ENCODE measurements around the gene ACOD1. TPM values are rescaled to one million over a fixed set of nuclear protein-coding genes. Genes with fewer than 3 reads are reported as not detected.
"Not testable (repeated sequence)": the region's sequence is repeated elsewhere in the genome, so short reads cannot be mapped to it uniquely, and the experiment has no call there.

Gene ACOD1
- total RNA-seq, 1 donor from 2014 or later: not detected

DNA sequence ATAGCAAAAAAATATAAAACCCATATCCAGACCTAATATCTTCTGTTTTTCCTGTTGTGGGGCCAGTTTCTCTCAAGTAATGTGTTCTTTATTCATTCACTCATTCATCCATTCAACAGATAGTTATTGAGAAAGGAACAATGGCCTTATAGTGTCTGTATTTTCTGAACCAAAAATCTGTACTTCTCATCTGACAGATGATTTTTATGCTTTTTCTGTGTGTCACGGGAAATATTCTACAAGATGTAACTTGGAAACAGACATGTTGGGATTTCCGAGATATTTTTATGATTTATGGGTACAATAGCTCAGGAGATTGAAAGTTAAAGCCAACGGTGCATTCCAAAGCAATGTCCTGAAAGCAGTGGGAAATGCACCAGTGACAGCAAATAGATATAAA, 5.7 kb downstream of the ACOD1 start:
- DNase-seq: no peak

DNA sequence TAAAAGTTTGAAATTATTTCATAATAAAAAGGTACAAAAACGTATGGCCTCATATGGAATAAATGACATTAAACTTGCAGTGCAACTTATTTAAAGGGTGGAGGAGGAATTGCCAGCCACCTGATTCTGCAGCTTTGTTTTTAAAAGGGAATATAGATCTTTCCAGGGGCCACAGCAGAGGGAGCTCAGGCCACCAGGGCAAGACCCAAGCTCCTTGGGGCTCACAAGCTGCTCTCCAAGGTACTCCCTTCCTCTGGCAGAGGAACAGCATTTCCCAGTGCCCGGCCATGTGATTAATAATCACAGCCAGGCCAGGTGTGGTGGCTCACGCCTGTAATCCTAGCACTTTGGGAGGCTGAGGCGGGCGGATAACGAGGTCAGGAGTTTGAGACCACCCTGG, 6.2 kb downstream of the ACOD1 start:
- no peak for DNase-seq

DNA sequence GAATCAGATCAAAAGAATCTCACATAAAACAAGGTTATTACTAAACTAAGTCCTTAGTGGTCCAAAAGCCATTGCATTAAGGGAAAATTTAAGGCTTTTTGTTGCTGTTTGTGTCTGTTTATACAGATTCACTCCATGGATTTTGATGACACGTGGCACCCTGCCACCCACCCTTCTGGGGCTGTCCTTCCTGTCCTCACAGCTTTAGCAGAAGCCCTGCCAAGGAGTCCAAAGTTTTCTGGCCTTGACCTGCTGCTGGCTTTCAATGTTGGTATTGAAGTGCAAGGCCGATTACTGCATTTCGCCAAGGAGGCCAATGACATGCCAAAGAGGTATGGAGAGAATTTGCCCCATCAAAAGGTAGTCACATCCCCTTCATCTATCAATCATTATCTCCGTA, 6.9 kb downstream of the ACOD1 start:
- DNase-seq: no peak

DNA sequence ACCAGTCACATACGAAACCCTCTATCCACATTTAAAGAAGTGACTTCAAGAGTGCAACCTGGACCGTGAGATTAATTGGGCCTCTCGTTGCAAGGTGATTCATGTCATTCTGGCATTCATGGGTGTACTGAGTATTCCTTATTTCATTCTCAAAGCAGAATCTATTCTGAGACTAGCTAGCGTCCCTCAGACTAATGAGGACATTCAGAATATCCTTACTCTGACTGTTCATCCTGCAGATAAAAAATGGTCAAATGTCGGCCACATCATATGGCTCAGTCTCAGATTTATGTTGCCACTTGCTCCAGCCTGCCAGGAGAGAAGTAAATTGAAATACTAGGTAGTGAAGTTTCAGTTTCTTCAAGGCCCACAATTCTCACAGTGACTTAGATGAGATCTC, 7.3 kb downstream of the ACOD1 start:
- DNase-seq: no peak

DNA sequence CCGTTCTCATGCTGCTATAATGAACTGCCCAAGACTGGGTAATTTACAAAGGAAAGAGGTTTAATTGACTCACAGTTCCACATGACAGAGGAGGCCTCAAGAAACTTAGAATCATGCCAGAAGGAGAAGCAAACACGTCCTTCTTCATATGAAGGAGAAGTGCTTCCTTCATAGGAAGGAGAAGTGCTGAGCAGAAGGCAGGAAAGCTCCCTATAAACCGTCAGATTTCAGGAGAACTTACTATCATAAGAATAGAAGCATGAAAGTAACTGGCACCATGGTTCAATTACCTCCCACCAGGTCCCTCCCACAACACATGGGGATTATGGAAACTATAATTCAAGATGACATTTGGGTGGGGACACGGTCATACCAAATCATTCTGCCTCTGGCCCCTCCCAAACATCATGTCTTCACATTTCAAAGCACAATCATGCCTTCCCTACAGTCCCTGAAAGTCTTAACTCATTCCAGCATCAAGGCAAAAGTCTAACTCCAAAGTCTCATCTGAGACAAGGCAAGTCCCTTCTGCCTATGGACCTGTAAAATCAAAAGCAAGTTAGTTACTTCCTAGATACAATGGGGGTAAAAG, 10.6 kb downstream of the ACOD1 start:
- DNase-seq: no peak

DNA sequence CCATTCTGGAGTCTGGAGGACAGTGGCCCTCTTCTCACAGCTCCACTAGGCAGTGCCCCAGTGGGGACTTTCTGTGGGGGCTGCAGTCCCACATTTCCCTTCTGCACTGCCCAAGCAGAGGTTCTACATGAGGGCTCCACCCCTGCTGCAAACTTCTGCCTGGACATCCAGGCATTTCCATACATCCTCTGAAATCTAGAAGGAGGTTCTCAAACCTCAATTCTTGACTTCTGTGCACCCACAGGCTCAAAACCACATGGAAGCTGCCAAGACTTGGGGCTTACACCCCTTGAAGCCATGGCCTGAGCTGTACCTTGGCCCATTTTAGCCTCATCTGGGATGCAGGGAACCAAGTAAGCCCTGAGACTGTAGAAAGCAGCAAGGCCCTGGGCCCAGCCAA, 11.4 kb downstream of the ACOD1 start:
- not testable (repeated sequence) for DNase-seq

DNA sequence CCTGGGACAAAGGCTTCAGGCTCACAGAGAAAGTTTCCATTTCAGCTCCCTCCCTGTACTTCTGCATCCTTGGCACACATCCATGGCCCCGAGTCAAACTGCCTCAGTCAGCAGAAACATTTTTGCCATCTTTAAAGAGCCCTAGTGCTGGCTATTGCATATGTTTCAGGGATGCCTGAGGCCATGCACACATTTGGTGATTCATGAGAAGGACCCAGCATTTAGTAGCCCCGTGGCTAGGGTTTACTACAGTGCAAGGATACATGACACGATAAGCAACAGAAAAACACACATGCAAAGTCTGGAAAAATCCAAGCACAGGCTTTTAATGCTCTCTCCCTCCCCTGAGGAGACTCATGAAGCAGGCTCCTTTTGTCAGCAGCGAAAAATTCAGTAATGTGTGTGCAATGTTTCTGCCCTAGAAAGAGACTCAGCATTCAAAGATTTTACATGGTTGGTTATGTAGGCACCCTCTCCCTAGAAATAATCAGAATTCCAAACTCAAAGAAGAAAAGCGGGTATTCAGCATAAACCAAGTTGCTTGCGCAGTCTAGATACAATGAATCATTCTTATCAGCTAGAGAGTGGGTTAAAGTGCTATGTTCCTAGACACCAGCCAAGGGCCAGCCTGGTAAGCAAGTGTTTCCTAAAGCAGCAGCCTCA, 17.6 kb downstream of the ACOD1 start:
- DNase-seq: peak; percentile 90

DNA sequence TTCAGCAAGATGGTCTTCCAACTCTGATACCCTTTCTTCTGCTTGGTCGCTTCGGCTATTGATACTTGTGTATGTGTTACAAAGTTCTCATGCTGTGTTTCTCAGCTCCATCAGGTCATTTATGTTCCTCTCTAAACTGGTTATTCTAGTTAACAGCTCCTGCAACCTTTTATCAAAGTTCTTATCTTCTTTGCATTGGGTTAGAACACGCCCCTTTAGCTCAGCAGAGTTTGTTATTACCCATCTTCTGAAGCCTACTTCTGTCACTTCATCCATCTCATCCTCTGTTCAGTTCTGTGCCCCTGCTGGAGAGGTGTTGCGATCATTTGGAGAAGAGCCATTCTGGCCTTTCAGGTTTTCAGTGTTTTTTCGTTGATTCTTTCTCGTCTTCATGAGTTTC, 18.7 kb downstream of the ACOD1 start:
- DNase-seq: no peak

DNA sequence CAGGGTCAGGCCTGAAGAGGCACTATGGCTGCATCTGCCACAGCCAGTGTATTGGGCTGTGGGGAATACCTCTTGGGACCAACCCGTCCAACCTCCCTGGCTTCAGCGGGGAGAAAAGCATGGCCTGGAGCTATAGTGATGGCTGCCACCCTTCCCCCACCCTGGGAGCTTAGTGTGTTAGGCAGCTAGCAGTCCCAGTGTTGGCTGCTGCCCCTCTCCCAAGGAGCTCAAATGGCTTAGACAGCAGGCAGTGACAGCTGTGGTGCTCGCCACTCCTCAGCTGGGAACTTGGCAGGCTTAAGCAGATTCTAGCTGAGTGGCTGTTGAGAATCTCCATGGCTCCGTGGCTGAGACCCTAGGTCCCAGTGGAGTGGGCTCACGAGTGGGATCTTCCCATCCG, 19.7 kb downstream of the ACOD1 start:
- DNase-seq: peak; percentile 94

DNA sequence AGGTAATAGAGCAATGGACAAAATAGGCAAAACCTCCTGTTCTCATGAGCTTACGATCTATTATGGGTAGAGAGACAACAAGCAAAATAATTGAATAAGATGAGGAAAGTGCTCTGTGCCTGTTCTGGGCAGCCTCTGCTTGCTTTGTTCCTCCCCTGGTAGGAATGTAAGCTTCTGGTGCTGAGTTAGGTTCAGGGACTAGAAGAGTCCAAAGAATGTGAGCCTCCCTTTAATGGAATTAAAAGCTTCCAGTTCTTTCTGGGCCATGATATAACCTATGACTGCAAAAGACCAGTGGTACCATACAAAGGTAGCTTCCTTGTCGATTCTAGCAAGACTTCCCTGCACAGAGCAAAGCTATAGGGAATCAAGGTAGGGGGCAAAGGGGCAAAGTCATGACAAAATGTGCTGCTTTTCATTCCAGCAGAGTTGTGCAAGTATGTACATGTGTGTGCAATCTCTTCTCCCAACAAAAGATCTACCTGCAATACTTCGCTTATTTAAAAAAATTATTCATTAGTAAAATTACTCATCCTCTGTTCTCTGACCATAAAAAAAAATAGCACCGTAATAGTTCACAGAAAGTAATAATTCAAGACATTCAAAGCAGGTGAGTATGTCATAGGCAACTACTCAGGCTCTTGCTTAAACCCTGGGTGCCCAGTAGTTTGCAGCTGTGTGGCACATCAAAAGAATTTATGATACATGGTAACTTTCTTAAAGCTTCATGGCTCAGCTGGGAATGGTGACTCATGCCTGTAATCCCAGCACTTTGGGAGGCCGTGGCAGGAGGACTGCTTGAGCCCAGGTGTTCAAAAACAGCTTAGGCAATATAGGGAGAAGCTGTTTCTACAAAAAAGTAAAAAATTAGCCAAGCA, 21.4 kb downstream of the ACOD1 start:
- no peak for DNase-seq

DNA sequence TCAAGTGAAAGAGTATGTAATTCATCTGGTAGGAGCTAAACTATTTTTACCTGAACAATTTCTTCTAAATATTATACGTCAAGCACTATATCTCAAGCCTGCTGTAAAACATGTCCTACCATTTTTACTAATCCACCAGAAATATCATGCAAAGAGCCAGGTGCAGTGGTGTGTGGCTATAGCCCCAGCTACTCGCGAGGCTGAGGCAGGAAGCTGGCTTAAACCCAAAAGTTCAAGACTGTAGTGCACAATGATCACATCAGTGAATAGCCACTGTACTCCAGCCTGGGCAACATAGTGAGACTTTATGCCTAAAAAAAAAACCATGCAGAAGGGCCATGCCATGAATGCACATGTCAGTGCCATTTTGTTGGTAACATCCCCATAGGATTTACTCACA, 22.9 kb downstream of the ACOD1 start:
- DNase-seq: no peak

DNA sequence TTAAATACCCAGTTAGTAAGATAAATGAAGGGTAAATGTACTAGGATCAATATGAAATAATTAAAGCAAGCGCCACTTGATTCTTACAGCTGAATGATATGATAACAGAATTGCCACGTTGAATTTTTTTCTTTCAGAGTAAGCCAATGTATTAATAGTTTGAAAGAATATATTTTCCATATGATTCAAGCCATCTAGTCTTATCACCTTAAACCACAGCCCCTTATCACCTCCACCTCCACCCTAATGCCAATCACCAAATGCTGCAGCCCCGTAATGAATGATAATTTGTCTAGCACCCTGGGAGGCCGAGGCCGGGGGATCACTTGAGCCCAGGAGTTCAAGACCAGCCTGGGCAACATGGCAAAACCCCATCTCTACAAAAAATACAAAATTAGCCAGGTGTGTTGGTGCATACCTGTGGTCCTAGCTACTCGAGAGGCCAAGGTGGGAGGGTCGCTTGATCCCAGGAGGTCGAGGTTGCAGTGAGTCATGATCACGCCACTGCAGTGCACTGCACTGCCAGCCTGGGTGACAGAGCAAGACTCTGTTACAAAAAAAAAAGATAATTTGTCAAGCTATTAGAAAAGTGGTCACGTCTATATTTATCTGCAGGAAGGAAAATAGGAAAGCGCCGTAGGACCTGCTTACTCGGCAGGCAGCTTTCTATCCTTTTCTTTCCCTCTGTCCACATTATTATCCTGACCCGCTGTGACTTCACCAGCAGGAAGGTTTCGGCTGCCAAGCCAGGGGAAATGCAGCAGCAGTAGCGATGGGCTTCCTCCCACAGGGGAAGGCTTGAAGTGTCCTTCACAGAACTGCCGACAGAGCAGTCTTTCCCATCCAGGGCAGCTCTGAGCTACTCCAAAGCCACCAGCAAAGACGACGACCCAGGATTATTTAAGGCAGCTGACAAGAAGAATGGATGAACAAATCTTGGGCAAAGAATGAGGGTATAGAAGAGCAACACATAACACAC, 23.8 kb downstream of the ACOD1 start:
- peak; percentile 24 for DNase-seq

DNA sequence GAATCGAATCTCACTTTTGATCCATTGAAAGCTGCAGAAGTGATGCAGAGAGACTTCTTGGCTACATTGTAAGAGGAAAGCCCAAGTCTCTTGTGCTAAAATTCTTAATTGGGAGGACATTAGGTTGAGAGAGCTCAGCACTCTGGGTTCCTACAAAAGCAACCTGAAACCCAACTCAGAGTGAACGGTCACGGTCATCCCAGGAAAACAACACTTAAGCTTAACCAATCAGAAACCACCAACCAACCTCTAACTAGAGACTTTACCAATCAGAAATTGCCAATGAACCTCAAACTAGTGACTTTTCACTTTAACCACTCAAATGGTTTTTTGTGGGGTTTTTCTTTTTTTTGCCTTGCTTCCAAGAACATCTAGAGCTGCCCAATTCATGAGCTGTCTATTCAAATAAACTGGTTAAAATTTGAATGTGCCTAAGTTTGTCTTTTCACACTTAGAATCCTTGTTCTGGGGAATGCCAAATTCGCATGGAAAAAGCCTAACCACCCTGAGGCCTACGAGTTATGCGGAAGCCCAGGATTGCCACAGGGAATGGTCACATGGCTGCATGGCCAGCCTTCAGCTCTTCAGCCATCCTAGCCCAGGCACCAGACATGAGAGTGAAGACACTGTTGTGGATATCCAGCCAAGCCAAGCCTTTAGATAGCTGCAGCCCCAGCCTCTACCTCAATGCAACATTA, 25.8 kb downstream of the ACOD1 start:
- DNase-seq: no peak

DNA sequence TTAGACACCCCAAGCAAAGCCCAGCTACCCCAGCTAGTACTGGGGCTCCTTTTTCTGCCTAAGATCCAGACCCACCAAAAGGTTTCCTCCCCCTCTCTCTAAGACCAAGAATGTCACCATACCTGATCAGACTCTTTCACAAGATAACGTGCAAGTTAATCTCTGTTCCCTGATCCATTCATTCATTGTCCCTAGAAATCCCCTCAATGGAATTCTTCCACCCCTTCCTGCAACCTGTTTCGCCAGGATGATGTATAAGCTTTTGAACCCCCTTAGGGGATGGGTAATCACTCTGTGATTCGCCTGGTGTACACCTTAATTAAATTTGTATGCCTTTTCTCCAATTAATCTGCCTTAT, 26.3 kb downstream of the ACOD1 start:
- no peak for DNase-seq

DNA sequence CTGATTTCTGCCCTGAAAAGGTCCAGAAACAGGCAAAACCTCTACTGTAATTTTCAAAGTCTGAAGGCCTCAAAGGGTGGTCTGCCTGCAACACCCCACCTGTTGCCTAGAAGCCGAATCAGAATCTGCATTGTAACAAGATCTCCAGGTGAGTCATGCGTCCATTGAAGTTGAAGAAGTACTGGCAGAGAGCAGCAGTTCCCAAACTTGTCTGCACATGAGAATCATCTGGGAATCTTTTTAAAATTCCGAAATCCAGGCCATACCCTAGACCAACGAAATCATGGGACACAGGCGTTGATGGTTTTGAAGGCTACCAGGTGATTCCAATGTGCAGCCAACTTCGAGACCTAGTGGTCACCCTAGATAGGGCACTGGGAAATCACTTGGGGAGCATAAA, 27.6 kb downstream of the ACOD1 start:
- no peak for DNase-seq

DNA sequence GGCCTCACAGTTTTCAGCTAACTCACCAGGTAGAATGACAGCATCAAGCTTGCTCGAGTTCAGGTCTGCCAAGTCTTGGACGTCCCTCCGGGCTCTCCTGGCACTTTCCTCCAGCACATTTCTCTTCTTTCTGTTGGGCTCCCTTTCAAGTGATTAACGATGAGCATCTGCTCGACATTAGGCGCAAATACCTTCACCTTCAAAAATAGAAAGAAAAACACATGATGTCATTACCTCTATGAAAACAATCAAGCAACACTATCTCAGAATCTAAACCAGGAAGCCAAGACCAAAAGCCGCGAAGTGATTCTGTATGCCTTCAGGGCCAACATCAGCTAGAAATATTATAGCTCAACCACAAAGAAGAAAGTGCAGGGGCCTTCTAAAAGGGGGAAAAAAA, 28.2 kb downstream of the ACOD1 start:
- DNase-seq: peak; percentile 45

DNA sequence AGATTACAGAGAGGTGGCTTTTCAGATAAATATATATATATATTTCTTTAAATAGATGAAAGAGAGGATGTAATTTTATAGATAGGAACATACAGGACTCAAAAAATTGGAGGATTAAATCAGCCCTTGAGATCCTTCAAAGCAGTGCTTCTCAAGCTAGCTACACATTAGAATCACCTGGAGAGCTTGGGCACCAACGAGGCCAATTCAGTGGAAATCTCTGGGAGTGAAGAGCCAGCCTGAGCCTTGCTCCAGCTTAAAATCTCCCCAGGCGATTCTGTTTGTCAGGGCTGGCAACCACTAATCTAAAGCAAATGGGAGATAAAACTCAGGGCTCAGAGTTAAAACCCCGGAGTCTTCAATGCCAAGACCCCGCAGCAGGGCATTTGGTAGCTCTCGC, 28.6 kb downstream of the ACOD1 start:
- no peak for DNase-seq

DNA sequence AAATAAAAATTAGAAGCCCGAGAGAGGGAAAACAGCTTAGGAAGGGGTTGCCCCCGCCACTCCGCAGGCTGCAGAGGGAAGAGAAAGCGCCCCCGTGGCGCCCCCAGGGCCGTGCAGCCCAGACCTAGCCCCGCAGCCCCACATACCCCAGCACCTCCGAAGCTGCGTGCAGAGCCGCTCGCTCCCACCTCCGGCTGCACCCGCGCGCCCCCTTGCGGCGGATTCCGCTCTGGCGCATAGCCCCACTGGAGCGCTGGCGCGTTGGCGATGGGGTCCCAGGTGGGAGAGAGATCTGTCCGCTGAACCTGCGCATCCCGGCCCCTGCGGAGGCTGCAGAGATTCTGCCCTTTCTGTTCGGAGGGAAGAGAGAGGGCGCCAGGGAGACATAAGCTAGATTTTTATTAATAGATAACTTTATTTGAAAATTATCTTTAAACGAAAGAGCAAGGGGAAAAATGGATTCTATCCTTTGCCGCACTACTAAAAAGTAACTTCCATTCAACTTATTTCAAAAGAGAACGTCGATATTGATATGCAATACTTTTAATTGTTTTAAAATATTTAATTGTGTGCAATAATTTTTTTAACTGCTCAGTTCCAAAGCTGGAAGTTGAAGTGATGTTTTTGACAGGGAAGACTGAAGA, 31.9 kb downstream of the ACOD1 start:
- peak; percentile 85 for DNase-seq

DNA sequence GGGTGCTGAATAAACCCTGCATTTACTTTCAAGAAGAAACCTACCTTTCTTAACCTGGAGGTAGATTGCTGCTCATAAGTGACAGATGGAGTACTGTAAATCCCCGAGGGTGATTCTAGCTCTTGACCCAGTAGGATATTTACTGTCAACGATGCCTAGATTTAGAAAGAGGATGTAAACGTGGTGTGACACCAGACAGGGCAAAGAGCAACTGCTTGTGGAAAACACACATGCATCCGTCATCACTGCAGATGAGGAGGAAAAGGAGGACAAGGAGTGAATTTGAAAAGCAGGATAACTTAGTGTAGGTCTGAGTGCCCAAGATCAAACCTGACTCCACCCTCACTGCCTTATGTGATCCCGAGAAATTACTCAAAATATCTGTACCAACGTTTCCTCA, 33.8 kb downstream of the ACOD1 start:
- no peak for DNase-seq

DNA sequence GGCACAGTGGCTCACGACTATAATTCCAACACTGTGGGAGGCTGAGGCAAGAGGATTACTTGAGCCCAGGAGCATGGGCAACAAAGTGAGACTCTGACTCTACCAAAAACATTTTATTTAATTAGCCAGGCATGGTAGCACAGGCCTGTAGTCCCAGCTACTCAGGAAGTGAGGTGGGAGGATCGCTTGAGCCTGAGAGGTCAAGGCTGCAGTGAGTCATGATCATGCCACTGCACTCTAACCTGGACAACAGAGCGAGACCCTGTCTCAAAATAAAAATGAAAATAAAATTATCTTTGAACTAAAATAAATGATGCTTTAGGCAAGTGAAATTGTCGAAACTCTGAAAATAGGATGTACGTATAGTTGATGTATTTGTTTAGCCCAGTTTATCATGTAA, 35.4 kb downstream of the ACOD1 start:
- DNase-seq: no peak

DNA sequence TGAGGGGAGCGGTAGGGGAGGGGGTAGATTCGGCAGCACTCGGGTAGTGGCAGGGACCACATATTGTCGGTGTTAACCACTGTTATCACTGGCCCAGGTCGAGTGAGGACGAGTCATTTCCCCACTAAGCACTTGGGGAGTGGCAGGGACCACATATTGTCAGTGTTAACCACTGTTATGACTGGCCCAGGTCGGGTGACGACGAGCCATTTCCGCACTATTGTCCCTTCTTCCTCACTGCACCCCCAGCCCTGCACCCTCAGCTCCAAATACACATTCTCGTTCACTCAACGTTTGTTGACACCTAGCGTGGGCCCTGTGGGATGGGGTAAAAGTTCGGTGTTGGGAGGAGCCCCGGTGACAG, 43.1 kb downstream of the ACOD1 start:
- DNase-seq: no peak

Data from tongue (tissue), 2 donors.